Hepatocyte (in vitro differentiated cells): ENCODE measurements around the gene PRRT1B. TPM values are rescaled to one million over a fixed set of nuclear protein-coding genes. Genes with fewer than 3 reads are reported as not detected.

Experiments used
- DNase-seq: peaks from one replicate; pipeline ENCODE4 v3.0.0-alpha.2; 2016; ENCODE audit warnings: low spot score
- H2AFZ ChIP-seq: fragments of 200-600 bp; sonication (generic); 2 replicates; pipeline ENCODE4 v1.6.0; 2016; ENCODE audit warnings: antibody characterized with exemption, mild to moderate bottlenecking
- H3K27ac ChIP-seq: fragments of 200-600 bp; sonication (generic); 2 replicates; pipeline ENCODE4 v1.5.1; 2016; ENCODE audit warnings: mild to moderate bottlenecking
- H3K27me3 ChIP-seq: fragments of 200-600 bp; sonication (generic); 2 replicates; pipeline ENCODE4 v1.6.1; 2016
- H3K36me3 ChIP-seq: fragments of 200-600 bp; sonication (generic); replicated peaks from 2 replicates; pipeline ENCODE4 v1.5.1; 2016; ENCODE audit warnings: low read depth; ENCODE audit not compliant: insufficient read depth
- H3K4me1 ChIP-seq: fragments of 200-600 bp; sonication (generic); 2 replicates; pipeline ENCODE4 v1.5.1; 2016; ENCODE audit warnings: mild to moderate bottlenecking, moderate library complexity; ENCODE audit not compliant: insufficient read depth
- H3K4me2 ChIP-seq: fragments of 200-600 bp; sonication (generic); 2 replicates; pipeline ENCODE4 v1.6.0; 2016
- H3K4me3 ChIP-seq: fragments of 200-600 bp; sonication (generic); 2 replicates; pipeline ENCODE4 v1.5.1; 2016; ENCODE audit warnings: mild to moderate bottlenecking
- H3K79me2 ChIP-seq: fragments of 200-600 bp; sonication (generic); 2 replicates; pipeline ENCODE4 v1.6.0; 2017; ENCODE audit warnings: mild to moderate bottlenecking
- H3K9me2 ChIP-seq: fragments of 200-600 bp; sonication (generic); replicated peaks from 2 replicates; pipeline ENCODE4 v1.6.0; 2017; ENCODE audit warnings: mild to moderate bottlenecking; ENCODE audit not compliant: insufficient read depth
- H3K9me3 ChIP-seq: fragments of 200-600 bp; sonication (generic); 2 replicates; pipeline ENCODE4 v1.5.1; 2016; ENCODE audit warnings: low read depth, mild to moderate bottlenecking
- H4K20me1 ChIP-seq: fragments of 200-600 bp; sonication (generic); 2 replicates; pipeline ENCODE4 v1.6.0; 2016; ENCODE audit warnings: mild to moderate bottlenecking; ENCODE audit not compliant: insufficient read depth, poor library complexity, severe bottlenecking
- CTCF ChIP-seq: fragments of 200-600 bp; sonication (generic); IDR thresholded peaks from 2 replicates; pipeline ENCODE4 v1.5.1; 2016; ENCODE audit warnings: antibody characterized with exemption, mild to moderate bottlenecking; ENCODE audit not compliant: poor library complexity
- EZH2 ChIP-seq: fragments of 200-600 bp; sonication (generic); IDR thresholded peaks from 2 replicates; pipeline ENCODE4 v1.6.1; 2016; ENCODE audit warnings: antibody characterized with exemption, mild to moderate bottlenecking, borderline replicate concordance
- EZH2phosphoT487 ChIP-seq: fragments of 200-600 bp; sonication (generic); IDR thresholded peaks from one replicate; pipeline ENCODE4 v1.6.1; 2018; ENCODE audit warnings: antibody characterized with exemption, mild to moderate bottlenecking, low read depth, moderate library complexity; ENCODE audit not compliant: unreplicated experiment, severe bottlenecking
- WGBS: methylation state at CpG from one replicate; pipeline ENCODE4 v1.1.6; 2016; ENCODE audit warnings: low lambda C conversion rate; ENCODE audit errors: missing lambda C conversion rate; 5-methylcytosine and 5-hydroxymethylcytosine counted together
- polyA plus RNA-seq: library from polyadenylated mRNA; unstranded; fragments of >200 nt; fragmentation: Nextera tagmentation; extraction: Ambion mirVana; gene quantifications from 2 replicates; pipeline ENCODE4 v1.2.1, GENCODE V29; 2016
- total RNA-seq: library from RNA; depleted of rRNA; stranded (reverse); fragments of >200 nt; gene quantifications from 2 replicates; pipeline ENCODE4 v1.2.3, GENCODE V29; 2014

Gene PRRT1B
- total and polyA plus RNA-seq, 2 experiments from 2014 or later = 0.17 to 1.4 TPM

GRCh38 chr9:131583337-131583645 is 38.0 kb downstream of the PRRT1B start:
- DNase-seq = no peak
- Histone ChIP-seq H3K79me2 (no peaks in the 10 kb centered on the region), H3K27me3 (no peaks in the 10 kb centered on the region), H3K9me3 (no peaks in the 10 kb centered on the region), H4K20me1 (no peaks in the 10 kb centered on the region), H3K36me3 (no peaks in the 10 kb centered on the region), H2AFZ (no peak overlapping the region), H3K27ac (no peak overlapping the region), H3K9me2 (no peaks in the 10 kb centered on the region), H3K4me3 (no peak overlapping the region), H3K4me1 (no peaks in the 10 kb centered on the region), H3K4me2 (no peak overlapping the region)
- TF ChIP-seq CTCF (no peak), EZH2phosphoT487 (no peak), EZH2 (no peak)
- 91% methylated on average over 5 of the region's 5 CpGs for WGBS

GRCh38 chr9:131583836-131584555 is 38.7 kb downstream of the PRRT1B start:
- 96% methylated on average over 21 of the region's 27 CpGs for WGBS
- no peaks in the 10 kb centered on the region for H3K79me2 ChIP-seq
- no peaks in the 10 kb centered on the region for H3K9me3 ChIP-seq
- TF ChIP-seq EZH2 (no peak), CTCF (no peak), EZH2phosphoT487 (no peak)
- H3K4me1 ChIP-seq = no peaks in the 10 kb centered on the region
- H3K27ac ChIP-seq = no peak overlapping the region
- H3K9me2 ChIP-seq = no peaks in the 10 kb centered on the region
- H3K4me3 ChIP-seq = no peak overlapping the region
- no peaks in the 10 kb centered on the region for H3K36me3 ChIP-seq
- no peak overlapping the region for H3K4me2 ChIP-seq
- no peak overlapping the region for H2AFZ ChIP-seq
- no peaks in the 10 kb centered on the region for H3K27me3 ChIP-seq
- no peaks in the 10 kb centered on the region for H4K20me1 ChIP-seq
- no peak for DNase-seq

DNA sequence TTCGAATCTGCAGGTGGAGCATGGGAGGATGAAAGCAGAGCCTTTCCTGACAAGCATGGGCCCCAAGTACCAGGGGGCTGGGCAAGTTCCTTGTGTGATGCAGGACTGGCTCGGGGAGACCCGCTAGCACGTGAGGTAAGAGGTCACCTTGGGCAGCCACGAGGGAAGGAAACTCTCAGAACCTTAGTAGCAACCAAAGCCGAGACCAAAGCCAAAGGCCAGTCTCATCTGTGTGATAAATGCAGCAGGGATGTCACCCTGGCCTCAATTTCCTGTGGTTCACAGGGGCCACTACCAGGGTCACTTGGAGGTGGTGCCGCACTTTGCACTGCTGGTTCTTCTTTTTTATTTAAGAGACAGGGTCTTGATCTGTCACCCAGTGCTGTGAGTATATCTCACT is 39.5 kb downstream of the PRRT1B start:
- no peak for DNase-seq
- H3K36me3 ChIP-seq = no peaks in the 10 kb centered on the region
- 95% methylated on average over 7 of the region's 7 CpGs for WGBS

More for the DNA sequence above, 39.5 kb downstream of the PRRT1B start:
- no peak for TF ChIP-seq EZH2phosphoT487
- no peak for TF ChIP-seq EZH2
- TF ChIP-seq CTCF = no peak
- no peaks in the 10 kb centered on the region for H3K4me1 ChIP-seq
- H4K20me1 ChIP-seq = no peaks in the 10 kb centered on the region
- H3K9me2 ChIP-seq = no peaks in the 10 kb centered on the region
- H3K9me3 ChIP-seq = no peaks in the 10 kb centered on the region
- no peaks in the 10 kb centered on the region for H3K79me2 ChIP-seq
- no peaks in the 10 kb centered on the region for H3K27me3 ChIP-seq
- no peak overlapping the region for H3K27ac ChIP-seq
- no peak overlapping the region for H2AFZ ChIP-seq
- no peak overlapping the region for H3K4me2 ChIP-seq
- H3K4me3 ChIP-seq = no peak overlapping the region
